Femur (tissue), 1 donor: Measurements from ENCODE around the gene THBS2.
"Not testable (repeated sequence)": the region's sequence is repeated elsewhere in the genome, so short reads cannot be mapped to it uniquely, and the experiment has no call there.

ENCODE experiments used
- DNase-seq: peaks from one replicate; pipeline ENCODE4 v3.0.0-alpha.2; 2017

The THBS2 gene

DNA sequence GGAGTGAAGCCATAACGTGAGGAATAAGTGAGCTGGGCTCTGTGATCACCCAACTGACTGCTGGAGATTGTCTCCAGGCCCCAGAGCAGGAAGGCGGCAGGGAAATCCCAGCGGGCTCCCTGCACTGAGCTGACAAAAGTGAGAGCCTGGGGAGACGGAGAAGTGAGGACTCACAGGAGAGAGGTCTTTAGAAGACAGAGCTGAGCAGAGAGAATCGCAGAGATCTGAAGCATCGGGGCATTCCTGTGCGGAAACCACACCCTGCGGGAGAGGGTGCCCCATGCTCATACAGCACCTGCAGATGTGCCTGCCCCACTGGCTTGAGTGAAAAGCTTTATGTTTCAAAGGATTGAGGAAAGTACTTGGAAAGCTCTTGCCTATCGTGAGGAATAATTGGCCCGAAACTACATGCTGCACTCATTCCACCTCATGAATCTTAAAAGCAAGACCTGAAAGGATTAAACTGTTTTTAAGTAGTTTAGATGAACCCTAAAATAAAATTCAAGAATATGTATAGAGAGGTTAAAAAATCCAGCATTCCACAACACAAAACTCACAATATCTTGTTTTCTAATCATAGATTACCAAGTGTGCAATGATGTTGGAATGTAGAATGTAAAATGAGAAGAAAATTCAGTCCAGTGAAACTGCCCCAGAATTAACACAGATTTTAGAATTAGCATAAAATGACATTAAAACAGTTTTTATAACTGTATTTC lies 17.7 kb upstream of the THBS2 start:
- DNase-seq: no peak

DNA sequence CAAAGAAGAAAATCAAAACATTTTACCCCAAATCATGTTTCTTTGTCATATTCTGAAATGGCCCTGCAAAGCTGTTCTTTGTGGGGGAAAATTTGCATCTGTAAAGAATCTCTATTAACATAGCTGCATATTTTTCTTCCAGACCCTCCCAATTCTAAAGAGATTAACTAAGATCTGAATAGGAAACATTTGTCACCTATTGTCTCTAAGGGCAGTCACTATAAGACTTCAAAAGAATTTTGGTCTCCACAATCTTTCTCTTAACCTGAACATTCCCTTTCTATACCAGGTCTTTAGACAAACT lies 16.4 kb upstream of the THBS2 start:
- DNase-seq: not testable (repeated sequence)

DNA sequence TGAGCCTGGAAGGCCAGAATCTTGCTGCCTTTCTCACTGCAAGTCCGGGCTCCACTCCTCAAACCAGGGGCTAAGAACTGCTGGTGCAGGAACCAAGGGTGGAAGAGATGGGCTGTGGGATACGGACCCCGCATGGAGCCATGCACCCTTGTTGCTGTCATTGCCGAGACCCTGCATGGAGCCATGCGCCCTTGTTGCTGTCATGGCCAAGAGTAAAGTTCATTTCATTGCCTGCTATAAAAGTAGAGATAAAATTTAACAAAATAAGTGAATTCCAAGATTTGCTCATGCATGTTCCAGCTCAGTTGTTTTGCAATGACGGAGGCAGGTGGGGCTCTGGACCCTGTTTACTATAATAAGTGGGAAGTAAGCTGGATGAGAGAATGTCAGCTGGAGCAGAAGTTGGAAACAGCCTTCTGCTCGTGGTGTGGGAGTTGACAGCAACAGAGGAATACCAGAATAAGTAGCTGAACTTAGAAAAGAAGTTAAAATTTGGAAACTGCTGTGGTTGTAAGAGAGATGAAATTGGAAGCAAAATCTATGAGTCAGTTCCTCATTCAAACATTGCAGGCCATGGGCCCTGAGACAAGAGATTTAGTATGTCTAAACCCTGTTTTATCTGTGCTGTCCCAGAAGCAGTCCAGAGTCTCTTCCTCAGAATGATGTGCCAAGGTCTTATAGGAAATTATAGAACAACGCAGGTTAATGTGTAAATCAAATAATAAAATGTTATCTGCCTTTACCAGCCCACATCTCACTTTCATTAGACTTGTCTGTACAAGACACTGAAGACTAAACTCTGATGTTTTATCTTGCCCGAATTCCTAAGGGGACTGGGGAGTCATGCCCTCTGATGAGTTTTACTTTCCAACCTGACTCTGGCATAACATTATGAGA lies 15.8 kb upstream of the THBS2 start:
- DNase-seq: peak; percentile 83

DNA sequence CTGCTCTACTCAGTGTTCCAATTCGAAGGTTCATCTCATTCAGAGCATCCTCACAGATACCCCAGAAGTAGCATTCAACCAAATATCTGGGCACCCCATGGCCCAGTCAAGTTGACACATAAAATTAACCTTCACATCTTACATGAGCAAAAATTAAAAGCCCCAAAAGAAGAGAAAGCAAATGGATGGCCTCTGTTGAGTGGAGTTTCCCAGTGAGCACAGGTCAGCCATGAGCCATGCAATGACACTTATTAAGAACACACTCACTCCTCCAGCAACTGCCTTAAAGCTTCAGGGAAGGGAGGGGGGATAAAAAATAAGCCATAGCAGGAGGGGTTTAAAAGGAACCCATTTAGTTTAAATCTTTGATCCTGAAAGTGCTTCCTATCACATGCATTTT lies 14.6 kb upstream of the THBS2 start:
- DNase-seq: no peak

DNA sequence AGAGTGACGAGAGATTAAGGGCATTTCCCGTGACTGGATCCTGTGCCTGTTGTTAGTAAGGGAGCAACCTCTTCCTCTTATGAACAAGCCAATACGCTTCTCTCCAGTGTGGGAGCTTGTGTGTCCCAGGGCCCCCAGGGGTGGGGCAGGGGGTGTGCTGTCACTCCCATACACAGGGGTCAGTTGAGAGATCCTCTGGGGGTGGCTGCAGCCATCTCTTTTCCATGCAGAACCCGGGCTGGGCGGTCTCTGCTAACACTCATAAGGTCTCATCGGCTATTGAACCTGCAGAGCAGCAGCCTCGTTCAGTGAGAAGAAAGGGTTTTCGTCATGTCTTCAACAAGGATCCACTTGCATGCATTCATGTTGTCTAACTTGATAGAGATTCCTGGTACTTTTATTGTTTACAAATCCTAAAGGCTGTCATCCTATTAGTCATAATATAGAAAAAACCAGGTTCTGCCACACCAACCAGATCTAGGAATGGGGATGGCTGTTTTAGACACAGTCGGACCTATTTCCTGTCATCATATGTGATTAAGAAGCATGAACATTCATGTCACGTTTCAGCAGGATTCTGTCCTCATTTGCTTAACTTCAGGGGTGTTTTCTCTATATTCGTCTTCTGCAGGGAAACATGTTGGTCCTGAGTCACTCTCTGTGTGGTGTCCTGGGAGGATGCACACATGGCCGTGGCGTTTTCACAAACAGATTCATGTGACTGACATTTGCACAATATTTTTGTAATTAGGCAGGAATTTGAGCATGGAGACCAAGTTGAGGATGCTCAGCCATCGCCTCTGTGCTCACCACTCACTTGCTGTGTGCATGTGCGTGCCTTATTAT lies 13.3 kb upstream of the THBS2 start:
- DNase-seq: no peak

DNA sequence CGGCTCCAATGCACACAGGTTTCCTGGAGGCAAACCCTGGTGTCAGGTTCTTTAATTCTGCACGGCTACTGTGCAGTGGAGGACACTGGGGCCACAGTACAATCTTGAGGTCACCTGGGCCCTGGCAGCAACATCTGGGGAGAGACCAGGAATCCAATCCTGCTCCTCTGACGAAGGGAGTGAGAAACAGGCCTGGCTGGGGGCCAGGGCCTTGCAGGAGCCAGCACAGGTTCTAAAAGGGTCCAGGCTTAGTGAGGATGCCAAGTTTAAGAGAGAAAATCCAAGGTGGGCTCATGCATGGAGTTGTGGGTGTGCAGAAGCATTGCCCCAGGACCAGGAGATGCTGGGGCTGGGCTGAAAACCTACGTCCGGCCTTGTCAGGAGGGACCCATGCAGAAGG lies 12.6 kb upstream of the THBS2 start:
- DNase-seq: no peak

DNA sequence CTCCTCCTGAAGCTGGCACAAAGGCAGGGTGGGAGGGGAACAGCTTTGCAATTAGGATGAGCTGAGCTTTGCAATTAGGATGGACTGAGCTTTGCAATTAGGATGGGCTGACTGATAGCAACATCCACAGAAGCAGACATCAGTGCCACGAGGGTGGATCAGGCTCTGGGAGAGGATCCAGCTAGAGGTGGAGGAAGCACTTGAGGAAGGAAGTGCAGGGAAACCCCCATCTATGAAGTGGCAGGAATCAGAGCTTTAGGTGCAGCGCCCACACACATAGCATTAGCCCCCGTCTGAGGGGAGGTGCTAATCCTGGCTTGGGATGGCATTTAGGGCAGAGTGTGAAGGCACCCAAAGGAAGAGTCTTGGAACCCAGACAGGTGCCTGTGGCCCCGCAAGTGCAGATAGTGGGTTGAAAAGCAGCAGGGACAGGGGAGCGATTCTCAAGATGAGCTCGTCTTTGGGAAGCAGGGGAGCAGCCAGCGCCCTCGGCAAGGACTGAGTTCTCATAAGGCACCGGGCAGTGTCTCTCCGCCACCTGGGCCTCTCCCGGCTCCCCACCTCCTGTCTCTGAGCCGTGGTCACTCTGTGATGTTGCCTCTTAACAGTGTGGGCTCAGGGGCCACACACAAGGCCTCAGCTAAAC lies 12.0 kb upstream of the THBS2 start:
- DNase-seq: no peak

DNA sequence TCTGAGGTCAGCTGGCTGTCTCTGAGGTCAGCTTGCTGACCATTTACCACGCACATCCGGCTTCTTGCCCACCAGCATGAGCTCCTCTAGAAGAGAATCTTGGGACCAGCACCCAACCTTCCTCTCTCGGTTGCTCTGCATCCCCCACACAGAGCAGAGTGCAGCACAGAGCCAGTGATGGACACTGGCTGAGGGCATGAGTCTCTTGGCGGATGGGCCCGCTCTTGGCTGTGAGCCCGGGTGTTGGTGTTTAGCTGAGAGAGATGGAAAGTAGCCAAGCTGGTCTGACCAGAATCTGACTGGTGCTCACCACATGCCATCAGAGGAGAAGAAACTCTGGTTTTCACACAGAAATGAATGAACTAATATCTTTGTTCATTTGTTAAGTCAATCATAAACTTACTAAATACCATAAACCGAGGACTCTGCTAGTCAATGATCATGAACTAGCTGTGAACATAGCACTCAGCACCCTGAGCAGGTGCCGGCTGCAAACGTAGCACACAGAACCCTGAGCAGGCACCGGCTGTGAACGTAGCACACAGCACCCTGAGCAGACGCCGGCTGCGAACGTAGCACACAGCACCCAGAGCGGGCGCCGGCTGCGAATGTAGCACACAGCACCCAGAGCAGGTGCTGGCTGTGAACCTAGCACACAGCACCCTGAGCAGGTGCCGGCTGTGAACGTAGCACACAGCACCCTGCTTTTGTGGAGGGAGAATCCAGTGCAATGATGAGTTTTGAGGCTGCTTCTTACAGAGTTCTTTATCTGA lies 10.4 kb upstream of the THBS2 start:
- no peak for DNase-seq

DNA sequence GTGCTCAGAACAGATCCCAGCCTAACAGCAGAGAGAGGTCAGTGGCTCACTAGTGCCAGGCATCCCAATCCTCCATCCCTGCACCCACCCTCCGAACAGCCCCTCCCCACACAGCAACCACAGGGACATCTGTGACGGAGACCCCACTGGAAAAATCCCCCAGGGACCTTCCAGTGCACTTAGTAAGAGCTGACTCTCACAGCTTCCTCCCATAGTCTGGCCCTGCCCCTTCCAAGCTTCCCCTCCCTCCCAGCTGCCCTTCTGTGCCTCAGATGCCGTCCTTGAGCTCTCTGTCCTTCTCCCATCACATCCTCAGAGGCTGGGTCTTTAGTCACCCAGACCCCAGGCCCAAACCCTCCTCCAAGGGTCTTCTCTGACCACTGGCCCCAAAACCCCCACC lies 9.7 kb upstream of the THBS2 start:
- no peak for DNase-seq

DNA sequence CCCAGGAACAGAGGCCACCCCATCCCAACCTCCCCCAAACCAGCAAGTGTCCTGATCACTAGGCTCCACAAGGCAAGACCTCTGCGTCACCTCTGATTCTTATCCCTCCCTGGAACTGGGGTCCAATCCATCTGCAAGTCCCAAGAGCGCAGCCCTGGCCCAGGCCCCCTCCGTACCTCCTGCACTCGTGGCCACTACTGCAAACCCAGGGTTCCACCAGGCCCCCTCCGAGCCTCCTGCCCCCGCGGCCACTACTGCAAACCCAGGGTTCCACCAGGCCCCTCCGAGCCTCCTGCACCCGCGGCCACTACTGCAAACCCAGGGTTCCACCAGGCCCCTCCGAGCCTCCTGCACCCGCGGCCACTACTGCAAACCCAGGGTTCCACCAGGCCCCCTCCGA lies 9.0 kb upstream of the THBS2 start:
- DNase-seq: not testable (repeated sequence)

DNA sequence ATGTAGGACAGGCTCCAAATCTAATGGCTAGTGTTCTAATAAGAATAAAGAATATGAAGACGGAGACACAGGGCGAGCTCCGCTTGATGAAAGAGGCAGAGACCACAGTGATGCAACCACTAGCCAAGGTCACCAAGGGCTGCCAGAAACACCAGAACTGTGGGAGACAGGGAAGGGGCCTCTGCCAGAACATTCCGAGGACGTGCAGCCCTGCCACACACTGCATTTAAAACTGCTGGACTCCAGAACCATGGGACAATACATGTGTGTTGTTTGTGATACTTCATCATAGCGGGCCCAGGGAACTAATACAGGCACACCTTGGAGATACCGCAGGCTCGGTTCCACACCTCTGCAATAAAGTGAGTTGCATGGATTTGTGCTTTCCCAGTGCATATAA lies 2.9 kb upstream of the THBS2 start:
- no peak for DNase-seq

DNA sequence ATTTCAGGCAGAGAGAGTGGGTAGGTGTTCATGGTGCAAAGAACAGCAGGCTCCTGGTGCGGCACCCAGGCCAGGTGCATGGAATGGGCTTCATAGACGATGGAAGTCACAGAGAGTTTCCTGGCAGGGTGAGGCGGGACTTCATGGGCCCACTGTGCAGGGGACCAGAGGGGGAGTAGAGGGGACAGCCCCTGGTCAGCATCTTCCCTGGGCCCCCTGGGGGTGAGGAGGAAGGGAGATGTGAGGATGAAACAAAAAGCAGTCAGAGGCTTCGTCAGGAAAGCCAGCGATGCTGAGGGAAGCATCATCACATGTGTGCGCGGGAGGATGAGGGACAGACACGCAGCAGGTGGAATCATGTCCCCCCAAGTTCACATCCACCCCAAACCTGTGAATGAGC lies 2.4 kb upstream of the THBS2 start:
- no peak for DNase-seq

DNA sequence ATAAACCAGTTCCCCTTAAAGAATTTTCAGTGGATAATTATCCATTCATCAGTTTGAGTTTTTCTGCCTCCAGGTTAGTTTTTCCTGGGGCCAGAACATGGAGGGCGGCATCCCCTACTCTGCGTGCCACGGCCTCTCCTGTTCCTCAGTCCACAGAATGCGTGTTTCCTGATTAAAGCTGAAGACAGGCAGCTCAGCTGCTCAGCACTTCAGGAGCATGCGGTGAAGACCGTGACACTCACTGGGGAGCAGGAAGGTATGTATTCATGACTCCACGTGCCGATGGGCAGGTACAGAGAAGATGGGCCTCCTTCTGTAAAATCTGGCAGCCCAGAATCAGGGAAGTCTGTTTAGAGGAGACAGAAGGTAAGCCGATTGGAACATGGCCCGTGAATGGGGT lies 2.0 kb upstream of the THBS2 start:
- DNase-seq: no peak

DNA sequence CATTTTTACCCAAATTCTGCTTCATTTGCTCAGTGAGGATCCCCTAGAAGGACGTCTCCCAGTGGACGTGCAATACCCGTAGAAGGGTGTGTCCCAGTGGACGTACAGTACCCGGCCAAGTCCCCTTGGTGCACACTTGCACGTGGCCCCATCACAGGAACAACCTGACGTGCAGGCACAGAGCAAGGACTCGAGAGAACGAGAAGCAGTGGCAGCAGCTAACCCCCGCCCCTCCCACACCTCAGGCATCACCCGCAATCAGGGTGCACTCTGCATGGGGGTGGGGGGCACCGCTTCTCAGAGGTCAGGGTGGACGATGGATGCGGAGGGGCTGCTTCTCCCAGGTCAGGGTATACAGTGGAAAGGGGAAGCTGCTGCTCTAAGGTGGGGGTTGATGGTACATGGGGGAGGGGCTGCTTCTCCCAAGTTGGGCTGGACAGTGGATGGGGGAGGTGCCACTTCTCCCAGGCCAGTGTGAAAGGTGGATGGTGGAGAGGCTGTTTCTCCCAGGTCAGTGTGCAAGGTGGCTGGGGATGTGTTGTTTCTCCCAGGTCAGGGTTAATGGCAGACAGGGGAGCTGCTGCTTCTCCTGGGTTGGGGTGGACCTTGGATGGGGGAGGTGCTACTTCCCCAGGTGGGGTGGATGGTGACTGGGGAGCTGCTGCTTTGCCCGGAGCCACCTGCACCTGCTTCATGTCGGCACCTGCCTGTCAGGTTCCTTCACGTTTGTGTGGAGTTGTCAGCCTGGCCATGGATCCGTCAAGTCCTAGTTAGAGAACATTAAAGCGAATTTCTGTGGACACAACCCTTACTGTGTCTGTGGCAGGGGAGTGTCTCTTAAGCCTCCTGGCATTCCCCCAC lies 1.0 kb upstream of the THBS2 start:
- DNase-seq: no peak

DNA sequence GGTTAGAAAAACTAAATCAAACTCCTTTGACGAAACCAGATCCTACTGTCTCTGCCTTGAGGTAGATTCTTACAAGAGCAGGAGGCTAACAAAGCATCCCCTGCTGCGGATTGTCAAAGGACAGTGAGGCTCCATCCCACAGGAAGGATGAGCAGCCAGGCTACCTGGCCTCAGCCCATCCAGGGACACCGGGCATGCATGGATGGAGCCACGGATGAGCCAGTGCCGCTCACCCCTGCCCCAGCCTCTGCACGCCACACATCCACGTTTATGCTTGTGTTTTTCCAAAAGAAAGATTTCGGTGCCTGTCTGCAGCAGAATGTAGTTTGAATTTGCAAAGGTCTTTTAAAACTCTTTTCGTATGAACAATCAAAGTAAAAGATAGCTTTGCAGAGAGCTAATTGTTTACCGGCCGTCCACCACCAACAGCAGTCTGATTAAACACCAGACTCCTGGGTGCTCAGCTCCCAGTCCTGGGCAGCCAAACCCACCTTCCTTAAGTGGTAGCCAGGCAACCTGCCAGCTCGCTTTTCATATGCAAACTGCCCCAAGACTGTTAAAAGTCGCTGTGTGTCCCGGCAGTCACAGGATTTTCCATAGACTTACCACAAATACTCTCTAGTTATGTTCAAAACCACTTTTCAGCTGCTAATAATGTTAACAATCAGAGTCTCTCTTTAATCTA lies 999 bp downstream of the THBS2 start:
- DNase-seq: no peak

DNA sequence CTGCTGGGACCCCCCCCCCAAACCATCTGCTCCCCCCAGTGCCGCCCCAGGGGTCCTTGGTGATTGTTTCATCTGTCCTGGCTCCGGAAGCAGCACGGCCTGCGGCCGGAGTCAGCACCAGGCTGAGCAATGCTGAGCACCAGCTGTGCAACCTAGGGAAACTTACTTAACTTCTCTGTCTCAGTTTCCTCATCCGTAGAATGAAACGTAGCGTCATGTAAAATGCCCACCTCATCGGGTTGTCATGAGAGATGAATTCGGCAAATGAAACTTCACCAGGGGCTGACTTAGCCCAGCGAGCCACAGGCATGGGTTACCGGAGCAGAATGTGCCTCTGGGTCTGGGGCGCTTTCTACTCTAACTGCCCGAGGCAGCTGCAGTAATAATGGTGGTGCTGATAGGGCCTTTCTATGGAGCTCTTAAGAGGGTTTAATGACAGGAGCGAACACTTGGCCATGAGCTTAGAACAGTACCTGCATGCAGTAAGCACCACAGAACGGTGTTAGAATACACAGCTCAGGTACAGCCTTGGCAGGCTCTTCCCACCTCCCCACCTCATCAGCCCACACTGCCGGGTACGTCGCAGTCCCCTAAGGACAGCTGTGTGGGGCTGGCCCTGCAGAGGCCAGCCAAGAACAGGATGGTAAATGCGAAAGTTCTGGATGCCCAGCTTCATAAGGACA lies 1.7 kb downstream of the THBS2 start:
- no peak for DNase-seq

DNA sequence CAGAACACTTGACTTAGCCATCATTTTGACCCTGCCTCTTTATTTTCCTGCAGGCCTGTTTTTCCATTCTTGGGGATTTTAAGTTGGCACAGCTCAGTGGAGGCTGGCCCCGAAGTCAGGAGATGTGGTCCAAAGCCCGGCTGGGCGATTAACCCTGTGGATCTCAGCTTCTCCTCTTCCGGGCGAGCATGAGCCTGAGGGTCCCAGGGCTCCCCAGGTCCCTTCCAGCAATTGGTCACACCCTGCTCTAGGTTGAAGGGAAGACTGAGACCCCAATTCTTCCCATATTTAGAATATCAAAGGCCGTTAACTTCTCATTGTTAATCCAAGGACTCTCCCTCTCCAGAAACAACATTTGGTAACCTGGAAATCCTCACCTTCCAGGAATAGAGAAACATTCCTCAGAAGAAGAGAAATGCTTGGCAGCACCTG lies 2.3 kb downstream of the THBS2 start:
- no peak for DNase-seq

DNA sequence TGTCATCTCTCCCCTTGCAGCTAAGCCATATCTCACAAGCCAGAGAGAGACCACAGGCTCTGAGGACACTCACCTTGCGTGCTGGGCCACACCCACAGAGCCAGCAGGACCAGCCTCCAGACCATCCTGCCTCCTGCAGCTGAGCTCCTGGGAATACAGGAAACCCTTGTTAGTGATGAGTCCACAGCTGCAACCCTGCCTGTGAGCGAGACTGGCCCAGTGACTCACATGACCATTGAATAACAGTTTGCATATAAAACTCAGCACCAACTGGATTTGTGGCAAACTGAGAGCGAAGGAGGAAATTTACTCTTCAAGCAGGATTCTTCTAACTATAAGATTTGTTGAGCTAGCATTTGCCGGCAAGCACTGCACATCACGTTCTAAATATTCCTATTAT lies 3.0 kb downstream of the THBS2 start:
- no peak for DNase-seq

DNA sequence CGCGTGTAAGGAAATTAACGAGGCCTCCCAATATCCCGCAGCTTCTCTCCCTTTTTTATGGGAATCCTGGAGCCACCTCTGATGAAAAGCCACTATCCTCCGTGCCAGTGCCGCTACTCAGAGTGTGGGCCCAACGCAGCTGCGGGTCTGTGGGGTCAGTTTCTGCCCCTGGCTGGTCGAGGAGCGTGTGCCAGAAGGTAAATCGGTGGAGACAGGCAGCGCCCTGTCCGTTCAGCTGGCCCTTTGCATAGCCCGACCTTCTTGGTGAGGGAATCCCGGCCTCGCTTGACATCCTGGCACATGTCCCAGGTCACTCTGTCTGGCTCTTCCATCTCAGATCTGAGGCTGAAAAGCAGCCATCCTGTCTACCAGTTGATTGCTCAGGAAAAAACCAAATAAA lies 4.6 kb downstream of the THBS2 start:
- no peak for DNase-seq

DNA sequence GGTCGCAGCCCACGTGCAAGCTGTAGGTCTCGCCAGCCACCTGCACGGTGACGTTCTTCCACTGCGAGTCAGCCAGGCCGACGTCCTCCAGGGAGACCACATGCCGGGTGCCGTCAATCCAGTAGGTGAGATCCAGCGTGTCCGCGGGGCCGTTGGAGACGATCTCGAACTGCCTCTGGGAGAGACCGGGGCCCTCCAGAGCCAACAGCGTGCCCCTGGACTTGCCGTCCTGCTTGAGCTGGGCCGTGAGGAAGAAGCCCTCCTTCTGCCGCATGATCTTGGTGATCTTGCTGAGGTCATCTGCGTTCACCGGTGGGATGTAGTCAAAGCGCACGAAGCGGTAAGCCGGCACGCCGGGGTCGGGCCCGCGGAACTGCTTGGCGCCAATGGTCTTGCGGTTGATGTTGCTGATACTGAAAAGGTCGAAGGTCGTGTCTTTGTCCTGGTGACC lies 5.1 kb downstream of the THBS2 start:
- DNase-seq: no peak
